GM23248 (cell line): ENCODE measurements around the gene CACNB2. TPM values are rescaled to one million over a fixed set of nuclear protein-coding genes. Genes with fewer than 3 reads are reported as not detected.

Experiments used
- DNase-seq: peaks from one replicate; pipeline ENCODE4 v3.0.0-alpha.2; 2015
- H2AFZ ChIP-seq: fragments of 200-600 bp; sonication (generic); 2 replicates; pipeline ENCODE4 v1.6.1; 2016; ENCODE audit warnings: antibody characterized with exemption
- H3F3A ChIP-seq: fragments of 200-600 bp; sonication (generic); 2 replicates; pipeline ENCODE4 v1.6.1; 2016; ENCODE audit warnings: mild to moderate bottlenecking, antibody characterized with exemption, mixed run types; ENCODE audit not compliant: insufficient read depth
- H3K27ac ChIP-seq: fragments of 200-600 bp; sonication (generic); 2 replicates; pipeline ENCODE4 v1.5.1; 2016; ENCODE audit warnings: mild to moderate bottlenecking
- H3K27me3 ChIP-seq: fragments of 200-600 bp; sonication (generic); replicated peaks from 2 replicates; pipeline ENCODE4 v1.6.1; 2016; ENCODE audit warnings: mild to moderate bottlenecking; ENCODE audit not compliant: insufficient read depth
- H3K36me3 ChIP-seq: fragments of 200-600 bp; sonication (generic); 2 replicates; pipeline ENCODE4 v1.6.1; 2016; ENCODE audit warnings: low read depth, mild to moderate bottlenecking
- H3K4me1 ChIP-seq: fragments of 200-600 bp; sonication (generic); 2 replicates; pipeline ENCODE4 v1.6.1; 2016; ENCODE audit warnings: mild to moderate bottlenecking; ENCODE audit not compliant: insufficient read depth
- H3K4me2 ChIP-seq: fragments of 200-600 bp; sonication (generic); one replicate; pipeline ENCODE4 v1.6.1; 2016; ENCODE audit warnings: mild to moderate bottlenecking; ENCODE audit not compliant: unreplicated experiment
- H3K4me3 ChIP-seq: fragments of 200-600 bp; sonication (generic); 2 replicates; pipeline ENCODE4 v1.5.1; 2016; ENCODE audit warnings: mild to moderate bottlenecking
- H3K79me2 ChIP-seq: fragments of 200-600 bp; sonication (generic); 2 replicates; pipeline ENCODE4 v1.6.1; 2016; ENCODE audit warnings: mild to moderate bottlenecking; ENCODE audit not compliant: insufficient read depth
- H3K9ac ChIP-seq: fragments of 200-600 bp; sonication (generic); 2 replicates; pipeline ENCODE4 v1.6.1; 2016; ENCODE audit warnings: mild to moderate bottlenecking
- H3K9me2 ChIP-seq: fragments of 200-600 bp; sonication (generic); 2 replicates; pipeline ENCODE4 v1.6.1; 2016; ENCODE audit warnings: mixed run types, mild to moderate bottlenecking, moderate library complexity; ENCODE audit not compliant: insufficient read depth
- H3K9me3 ChIP-seq: fragments of 200-600 bp; sonication (generic); one replicate; pipeline ENCODE4 v1.6.1; 2017; ENCODE audit warnings: low read depth
- H4K20me1 ChIP-seq: fragments of 200-600 bp; sonication (generic); 2 replicates; pipeline ENCODE4 v1.6.0; 2016; ENCODE audit not compliant: insufficient read depth
- EZH2 ChIP-seq: fragments of 200-600 bp; sonication (generic); IDR thresholded peaks from 2 replicates; pipeline ENCODE4 v1.6.1; 2018; ENCODE audit warnings: antibody characterized with exemption, mild to moderate bottlenecking; ENCODE audit not compliant: insufficient read depth, poor library complexity, severe bottlenecking
- EZH2phosphoT487 ChIP-seq: fragments of 200-600 bp; sonication (generic); IDR thresholded peaks from 2 replicates; pipeline ENCODE4 v1.6.1; 2018; ENCODE audit warnings: antibody characterized with exemption, moderate library complexity, mild to moderate bottlenecking, low read depth; ENCODE audit not compliant: insufficient read depth
- WGBS, 2 experiments: methylation state at CpG; one replicate each; pipeline ENCODE4 v1.1.6; 2015 to 2017; ENCODE audit warnings: low lambda C conversion rate in 2 of 2, low coverage in 1 of 2; ENCODE audit errors: missing lambda C conversion rate in 2 of 2; 5-methylcytosine and 5-hydroxymethylcytosine counted together
- in situ Hi-C: fragments of 300-500 bp; cut with MboI; formaldehyde crosslinking; loops from 2 replicates; pipeline ENCODE4 v1.15.0; 2020
- polyA plus RNA-seq: library from polyadenylated mRNA; unstranded; fragments of >200 nt; fragmentation: Nextera tagmentation; extraction: Ambion mirVana; gene quantifications from 2 replicates; pipeline ENCODE4 v1.2.1, GENCODE V29; 2016
- total RNA-seq: library from RNA; depleted of rRNA; stranded (reverse); fragments of >200 nt; shearing (Covaris generic); gene quantifications from 2 replicates; pipeline ENCODE4 v1.2.3, GENCODE V29; 2014

Gene CACNB2
- total and polyA plus RNA-seq, 2 experiments from 2014 or later = 0.31 to 0.32 TPM

- H3K36me3 ChIP-seq = no peaks in the 10 kb centered on the region
- in situ Hi-C loops = no loop called here
- no peak overlapping the region for H3K9ac ChIP-seq
- no peak overlapping the region for H2AFZ ChIP-seq
- no peaks in the 10 kb centered on the region for H3K79me2 ChIP-seq
- 97 to 98% methylated on average over 2 of the region's 2 CpGs for WGBS, 2 experiments
- no peak overlapping the region for H3K4me2 ChIP-seq
- H3K4me1 ChIP-seq = peaks cover 9% of the 10 kb centered on the region
- no peaks in the 10 kb centered on the region for H4K20me1 ChIP-seq
- H3K4me3 ChIP-seq = no peak overlapping the region
- no peak overlapping the region for H3K27ac ChIP-seq
- 0 out of 2 replicates have a peak, but pooled peaks cover 8% of the 10 kb centered on the region for H3F3A ChIP-seq
- H3K9me2 ChIP-seq = no peaks in the 10 kb centered on the region
- no peaks in the 10 kb centered on the region for H3K27me3 ChIP-seq
- no peaks in the 10 kb centered on the region for H3K9me3 ChIP-seq
- no peak for DNase-seq
- no peak for TF ChIP-seq EZH2phosphoT487
- no peak for TF ChIP-seq EZH2
Measured at GRCh38 chr10:18196806-18197550, 56.8 kb downstream of the CACNB2 start.

- H3K9ac ChIP-seq = no peak overlapping the region
- H3K27ac ChIP-seq = no peak overlapping the region
- no peak for TF ChIP-seq EZH2phosphoT487
- no peak for TF ChIP-seq EZH2
- H3K9me2 ChIP-seq = no peaks in the 10 kb centered on the region
- H3K4me2 ChIP-seq = no peak overlapping the region
- 75 to 84% methylated on average over 2 of the region's 2 CpGs for WGBS, 2 experiments
- no peak overlapping the region for H2AFZ ChIP-seq
- no peaks in the 10 kb centered on the region for H4K20me1 ChIP-seq
- no peak overlapping the region for H3K4me3 ChIP-seq
- H3K36me3 ChIP-seq = no peaks in the 10 kb centered on the region
- H3K27me3 ChIP-seq = no peaks in the 10 kb centered on the region
- no peak for DNase-seq
- peaks cover 9% of the 10 kb centered on the region for H3K4me1 ChIP-seq
- H3F3A ChIP-seq = 0 out of 2 replicates have a peak, but pooled peaks cover 8% of the 10 kb centered on the region
- H3K9me3 ChIP-seq = no peaks in the 10 kb centered on the region
- H3K79me2 ChIP-seq = no peaks in the 10 kb centered on the region
- in situ Hi-C loops = no loop called here
Measured at GRCh38 chr10:18197706-18198105, 57.5 kb downstream of the CACNB2 start.

- H3K79me2 ChIP-seq = no peaks in the 10 kb centered on the region
- TF ChIP-seq EZH2phosphoT487 = no peak
- TF ChIP-seq EZH2 = no peak
- H3K4me1 ChIP-seq = 0 out of 2 replicates have a peak, but pooled peaks cover 5% of the 10 kb centered on the region
- H3K27me3 ChIP-seq = no peaks in the 10 kb centered on the region
- in situ Hi-C loops = no loop called here
- no peak for DNase-seq
- no peaks in the 10 kb centered on the region for H3K36me3 ChIP-seq
- H4K20me1 ChIP-seq = no peaks in the 10 kb centered on the region
- no peak overlapping the region for H2AFZ ChIP-seq
- no peak overlapping the region for H3K4me2 ChIP-seq
- no peak overlapping the region for H3K4me3 ChIP-seq
- no peak overlapping the region for H3K27ac ChIP-seq
- no peak overlapping the region for H3K9ac ChIP-seq
- no peaks in the 10 kb centered on the region for H3K9me3 ChIP-seq
- H3K9me2 ChIP-seq = no peaks in the 10 kb centered on the region
- H3F3A ChIP-seq = no peaks in the 10 kb centered on the region
Measured at GRCh38 chr10:18201877-18202276, 61.7 kb downstream of the CACNB2 start.

- Histone ChIP-seq H3K4me1 (0 out of 2 replicates have a peak, but pooled peaks cover 5% of the 10 kb centered on the region), H3K9ac (no peak overlapping the region), H3K27me3 (no peaks in the 10 kb centered on the region), H3K9me3 (no peaks in the 10 kb centered on the region), H3K9me2 (no peaks in the 10 kb centered on the region), H3F3A (no peaks in the 10 kb centered on the region), H3K36me3 (no peaks in the 10 kb centered on the region), H2AFZ (no peak overlapping the region), H3K79me2 (no peaks in the 10 kb centered on the region), H3K4me2 (no peak overlapping the region), H3K4me3 (no peak overlapping the region), H4K20me1 (no peaks in the 10 kb centered on the region), H3K27ac (no peak overlapping the region)
- DNase-seq = no peak
- in situ Hi-C loops = no loop called here
- WGBS, 2 experiments = 72 to 85% methylated on average over 6 of the region's 6 CpGs
- TF ChIP-seq EZH2 (no peak), EZH2phosphoT487 (no peak)
Measured at GRCh38 chr10:18202680-18203460, 62.6 kb downstream of the CACNB2 start.
